Effector CD8-positive, alpha-beta T cell (primary cell): ENCODE results near the gene RNASE2.
A peak's percentile ranks its signal among the peaks of the same experiment; 100 is the strongest.
"Not testable (repeated sequence)": the region's sequence is repeated elsewhere in the genome, so short reads cannot be mapped to it uniquely, and the experiment has no call there.

ENCODE experiments used
- DNase-seq: peaks from one replicate; lab custom pipeline; 2025; lab: John Stamatoyannopoulos, UW
- total RNA-seq, 4 experiments: gene quantifications; one replicate each; lab custom pipeline; 2026; lab: John Stamatoyannopoulos, UW

Gene RNASE2
- total RNA-seq = 0 to 0.09 (median 0) reads per million in 4 experiments

DNA sequence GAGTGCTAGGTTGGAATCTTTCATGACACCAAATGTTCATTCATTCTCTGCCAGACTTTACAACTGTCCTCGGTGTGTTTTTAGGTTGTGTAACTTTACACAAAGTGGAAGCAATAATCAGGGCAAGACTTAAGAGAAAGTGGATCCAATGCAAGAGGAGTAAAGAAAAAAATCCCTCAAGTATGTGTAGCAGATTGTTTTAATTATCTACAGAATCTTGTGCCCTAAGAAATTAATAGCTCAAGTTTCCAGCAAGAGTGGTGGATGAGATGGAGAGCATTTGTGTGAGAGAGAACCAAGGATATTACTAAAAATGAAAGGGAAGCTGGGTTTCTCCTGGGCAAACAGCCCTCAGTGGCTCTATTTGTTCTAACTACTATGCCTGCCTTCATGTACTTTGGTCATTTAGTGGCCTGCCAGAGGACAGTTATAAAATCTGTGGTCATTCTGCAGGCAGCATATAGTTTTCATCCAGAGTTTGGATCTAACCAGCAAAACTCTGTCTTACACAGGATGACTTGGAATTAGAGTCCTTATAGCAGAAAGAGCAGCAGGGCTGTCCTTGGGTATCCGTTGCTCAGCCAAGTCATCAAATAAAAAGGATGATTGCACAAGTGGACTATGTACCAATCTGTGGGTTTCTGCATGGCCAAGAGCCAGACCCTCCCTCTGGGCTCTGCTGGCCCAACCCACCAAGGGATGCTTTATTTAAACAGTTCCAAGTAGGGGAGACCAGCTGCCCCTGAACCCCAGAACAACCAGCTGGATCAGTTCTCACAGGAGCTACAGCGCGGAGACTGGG, at the start of gene RNASE2:
RNASE2 (plus strand) TSS at position 752 of the 802 bp plus-strand sequence. CDS start 285 bp downstream, outside the sequence.
- not testable (repeated sequence) for DNase-seq

DNA sequence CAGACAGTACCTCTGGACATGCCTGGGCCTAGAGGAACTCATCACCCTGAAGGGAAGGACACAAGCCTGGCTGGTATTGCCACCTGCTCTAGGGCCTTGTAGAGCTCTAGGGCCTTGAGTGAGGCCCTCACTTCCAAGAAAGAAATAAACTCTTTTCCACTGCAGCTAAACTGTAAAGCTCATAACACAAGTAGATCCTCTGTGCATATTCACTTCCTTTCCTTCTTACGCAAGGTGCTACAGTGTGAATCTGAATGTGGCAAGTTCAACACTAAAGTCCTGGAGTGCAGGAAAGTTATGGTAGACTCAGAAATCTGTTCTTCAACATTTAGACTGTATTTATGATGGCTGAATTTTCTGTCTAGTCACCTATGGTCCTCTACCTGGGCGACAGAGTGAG, 49.6 kb upstream of the RNASE2 start:
- no peak for DNase-seq

DNA sequence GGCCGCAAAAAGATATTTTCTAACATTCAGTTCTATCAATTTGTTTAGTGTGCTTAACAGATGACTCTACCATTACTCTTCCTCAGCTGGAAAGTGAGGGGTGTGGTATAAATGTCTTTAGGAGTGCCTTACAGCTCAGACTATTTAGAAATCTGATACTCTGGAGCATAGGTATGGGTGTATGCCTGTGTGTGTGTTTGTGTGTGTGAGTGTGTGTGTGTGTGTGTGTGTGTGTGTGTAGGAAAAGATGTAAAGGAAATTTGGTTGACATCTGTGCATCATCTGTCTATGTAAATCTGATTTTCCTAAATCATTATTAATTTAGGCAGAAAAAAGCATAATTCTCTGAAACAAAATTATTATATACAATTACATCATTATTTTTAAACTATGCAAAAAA, 48.1 kb upstream of the RNASE2 start:
- no peak for DNase-seq

DNA sequence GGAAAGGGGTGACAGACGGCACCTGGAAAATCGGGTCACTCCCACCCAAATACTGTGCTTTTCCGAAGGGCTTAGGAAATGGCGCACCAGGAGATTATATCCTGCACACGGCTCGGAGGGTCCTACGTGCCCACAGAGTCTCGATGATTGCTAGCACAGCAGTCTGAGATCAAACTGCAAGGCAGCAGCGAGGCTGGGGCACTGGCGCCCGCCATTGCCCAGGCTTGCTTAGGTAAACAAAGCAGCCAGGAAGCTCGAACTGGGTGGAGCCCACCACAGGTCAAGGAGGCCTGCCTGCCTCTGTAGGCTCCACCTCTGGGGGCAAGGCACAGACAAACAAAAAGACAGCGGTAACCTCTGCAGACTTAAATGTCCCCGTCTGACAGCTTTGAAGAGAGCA, 44.5 kb upstream of the RNASE2 start:
- DNase-seq = not testable (repeated sequence)

DNA sequence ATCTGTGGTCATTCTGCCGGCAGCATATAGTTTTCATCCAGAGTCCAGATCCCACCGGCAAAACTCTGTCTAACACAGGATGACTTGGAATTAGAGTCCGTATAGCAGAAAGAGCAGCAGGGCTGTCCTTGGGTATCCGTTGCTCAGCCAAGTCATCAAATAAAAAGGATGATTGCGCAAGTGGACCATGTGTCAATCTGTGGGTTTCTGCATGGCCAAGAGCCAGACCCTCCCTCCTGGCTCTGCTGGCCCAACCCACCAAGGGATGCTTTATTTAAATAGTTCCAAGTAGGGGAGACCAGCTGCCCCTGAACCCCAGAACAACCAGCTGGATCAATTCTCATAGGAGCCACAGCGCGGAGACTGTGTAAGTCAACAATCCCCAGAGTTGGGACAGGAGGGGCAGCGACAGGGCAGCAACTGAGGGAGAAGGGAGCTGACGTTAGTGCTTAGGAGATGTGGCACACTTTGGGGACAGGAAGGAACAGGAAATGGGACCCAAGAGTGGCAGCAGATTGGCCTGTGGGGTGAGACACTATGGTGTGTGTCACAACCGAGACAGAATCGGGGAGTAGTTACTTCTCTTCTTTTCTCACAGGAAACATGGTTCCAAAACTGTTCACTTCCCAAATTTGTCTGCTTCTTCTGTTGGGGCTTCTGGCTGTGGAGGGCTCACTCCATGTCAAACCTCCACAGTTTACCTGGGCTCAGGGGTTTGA, 36.1 kb upstream of the RNASE2 start:
- DNase-seq = not testable (repeated sequence)

GRCh38 chr14:20923766-20924297, 31.5 kb upstream of the RNASE2 start:
- DNase-seq = not testable (repeated sequence)

DNA sequence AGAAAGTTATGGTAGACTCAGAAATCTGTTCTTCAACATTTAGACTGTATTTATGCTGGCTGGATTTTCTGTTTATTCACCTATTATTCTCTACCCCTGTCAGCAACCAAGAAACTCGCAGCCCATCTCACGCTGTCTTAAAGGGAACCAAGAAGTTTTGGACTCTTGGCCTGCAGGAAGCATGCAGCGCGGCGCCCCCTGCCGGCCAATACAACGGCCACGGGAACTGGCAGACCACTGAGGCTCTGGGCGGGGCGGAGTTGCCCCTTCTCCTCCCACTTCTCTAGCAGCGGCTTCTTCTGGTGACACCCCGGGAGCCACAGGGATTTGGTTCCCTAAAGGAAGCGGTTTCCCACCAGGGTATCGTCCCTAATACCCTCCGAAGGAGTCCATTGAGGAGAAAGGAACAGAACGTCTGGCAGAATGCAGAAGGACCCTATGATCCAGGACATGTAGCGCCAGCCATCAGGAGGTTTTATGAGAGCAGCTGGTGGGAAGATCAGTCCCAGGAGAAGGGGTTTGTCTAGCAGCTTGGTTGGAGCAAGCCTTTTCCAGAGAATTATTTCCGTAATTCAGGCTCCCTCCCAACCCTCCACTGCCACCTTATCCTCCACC, 21.0 kb upstream of the RNASE2 start:
- peak; percentile 7 for DNase-seq

- DNase-seq = no peak
These were observed 19.8 kb upstream of the RNASE2 start for GRCh38 chr14:20935303-20935984.

GRCh38 chr14:20945146-20945545, 10.1 kb upstream of the RNASE2 start:
- not testable (repeated sequence) for DNase-seq

GRCh38 chr14:20946707-20947106, 8.6 kb upstream of the RNASE2 start:
- DNase-seq = not testable (repeated sequence)

DNA sequence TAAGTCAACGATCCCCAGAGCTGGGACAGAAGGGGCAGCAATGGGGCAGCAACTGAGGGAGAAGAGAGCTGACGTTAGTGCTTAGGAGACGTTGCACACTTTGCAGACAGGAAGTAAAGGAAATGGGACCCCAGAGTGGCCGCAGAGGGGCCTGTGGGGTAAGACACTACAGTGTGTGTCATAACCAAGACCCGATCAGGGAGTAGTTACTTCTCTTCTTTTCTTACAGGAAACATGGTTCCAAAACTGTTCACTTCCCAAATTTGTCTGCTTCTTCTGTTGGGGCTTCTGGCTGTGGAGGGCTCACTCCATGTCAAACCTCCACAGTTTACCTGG, 219 bp downstream of the RNASE2 start:
- not testable (repeated sequence) for DNase-seq

DNA sequence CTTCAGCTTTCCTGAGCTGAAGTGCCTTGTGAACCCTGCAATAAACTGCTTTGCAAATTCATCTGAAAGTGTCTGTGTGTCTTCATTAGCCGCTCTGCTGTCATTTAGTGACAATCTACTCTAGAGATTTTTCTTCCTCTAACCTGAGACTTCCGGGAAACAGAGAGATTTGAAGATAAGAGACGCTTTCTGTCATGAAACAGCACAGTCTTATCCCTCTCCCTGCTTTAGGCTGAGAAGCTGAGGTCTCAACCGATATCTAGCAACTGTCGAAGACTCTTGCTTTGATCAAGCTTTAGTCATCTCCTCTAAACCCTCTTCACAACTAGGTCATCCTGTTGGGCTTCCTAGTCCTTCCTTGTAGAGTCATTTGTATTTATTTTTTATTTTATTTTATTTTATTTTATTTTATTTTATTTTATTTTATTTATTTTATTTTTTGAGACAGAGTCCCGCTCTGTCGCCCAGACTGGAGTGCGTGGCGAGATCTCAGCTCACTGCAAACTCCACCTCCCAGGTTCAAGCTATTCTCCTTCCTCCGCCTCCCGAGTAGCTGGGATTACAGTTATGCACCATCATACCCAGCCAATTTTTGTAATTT, 1.2 kb downstream of the RNASE2 start:
- DNase-seq = no peak

GRCh38 chr14:20958946-20959345, 3.7 kb downstream of the RNASE2 start:
- not testable (repeated sequence) for DNase-seq

DNA sequence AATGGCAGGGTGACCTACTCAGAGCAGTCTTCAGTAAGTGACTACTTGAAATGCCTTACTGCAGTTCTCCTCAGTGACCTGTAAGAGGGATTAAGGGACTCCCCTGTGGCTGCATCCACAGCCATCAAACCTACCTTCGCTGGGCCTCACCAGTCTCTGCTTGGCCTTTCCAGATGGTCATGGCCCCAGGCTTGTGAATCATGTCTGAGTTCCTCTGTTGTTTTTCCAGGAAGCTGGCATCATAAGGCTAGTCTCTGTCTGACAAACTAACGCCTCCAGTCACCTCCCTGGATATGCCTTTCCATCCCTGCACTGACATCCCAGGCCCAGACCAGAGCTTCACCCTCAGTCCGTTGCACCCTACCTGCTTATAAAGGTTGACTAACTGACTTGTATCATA, 14.0 kb downstream of the RNASE2 start:
- no peak for DNase-seq

GRCh38 chr14:20970647-20970982, 15.3 kb downstream of the RNASE2 start:
- no peak for DNase-seq

GRCh38 chr14:20970983-20971704, 15.9 kb downstream of the RNASE2 start:
- peak; percentile 62 for DNase-seq

DNA sequence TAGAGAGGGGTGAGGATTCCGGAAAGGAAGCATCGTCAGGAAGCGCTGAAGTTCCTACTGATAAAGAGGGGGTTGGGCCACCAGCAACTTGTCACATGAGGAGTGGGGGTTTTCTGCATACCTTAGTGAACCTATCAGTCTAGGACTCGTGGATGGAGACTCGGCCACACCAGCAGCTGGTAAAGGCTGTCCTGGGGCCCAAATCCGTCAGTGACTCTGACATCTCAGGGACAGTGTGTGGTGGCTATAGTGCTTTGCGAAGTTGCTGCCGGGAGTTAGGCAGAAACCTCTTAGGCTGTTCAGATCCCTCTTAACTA, 16.4 kb downstream of the RNASE2 start:
- no peak for DNase-seq

- no peak for DNase-seq
These were observed 18.2 kb downstream of the RNASE2 start for GRCh38 chr14:20973501-20973900.

GRCh38 chr14:20976291-20976690, 21.0 kb downstream of the RNASE2 start:
- DNase-seq = no peak

- no peak for DNase-seq
These were observed 23.4 kb downstream of the RNASE2 start for GRCh38 chr14:20978687-20979086.

DNA sequence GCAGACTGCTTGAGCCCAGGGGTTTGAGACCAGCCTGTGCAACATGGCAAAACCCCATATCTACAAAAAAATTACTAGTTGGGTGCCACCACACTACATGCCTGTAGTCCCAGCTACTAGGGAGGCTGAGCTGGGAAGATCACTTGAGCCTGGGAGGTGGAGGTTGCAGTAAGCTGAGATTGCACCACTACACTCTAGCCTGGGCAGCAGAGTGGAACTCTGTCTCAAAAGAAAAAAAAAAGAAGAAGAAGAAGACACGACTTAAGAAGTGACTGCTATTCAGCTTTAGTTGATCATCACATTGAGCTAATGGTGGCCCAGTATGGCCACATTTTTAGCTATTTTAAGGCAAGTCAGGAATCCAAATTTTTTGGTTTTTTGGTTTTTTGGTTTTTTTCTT, 25.6 kb downstream of the RNASE2 start:
- no peak for DNase-seq
